IMR-90 (cell line): Measurements from ENCODE around the gene APOF.

Experiments used
- POLR2A ChIP-seq: IDR thresholded peaks from 2 replicates; pipeline ENCODE4 v1.6.1; 2012; ENCODE audit warnings: mild to moderate bottlenecking, low read depth, low read length
- TF ChIP-seq, protein P1 (sequence below): conservative IDR thresholded peaks from 2 replicates; pipeline ENCODE4 v1.5.1; 2012; ENCODE audit warnings: mild to moderate bottlenecking, low read depth, low read length, improper control_type of control experiment

DNA sequence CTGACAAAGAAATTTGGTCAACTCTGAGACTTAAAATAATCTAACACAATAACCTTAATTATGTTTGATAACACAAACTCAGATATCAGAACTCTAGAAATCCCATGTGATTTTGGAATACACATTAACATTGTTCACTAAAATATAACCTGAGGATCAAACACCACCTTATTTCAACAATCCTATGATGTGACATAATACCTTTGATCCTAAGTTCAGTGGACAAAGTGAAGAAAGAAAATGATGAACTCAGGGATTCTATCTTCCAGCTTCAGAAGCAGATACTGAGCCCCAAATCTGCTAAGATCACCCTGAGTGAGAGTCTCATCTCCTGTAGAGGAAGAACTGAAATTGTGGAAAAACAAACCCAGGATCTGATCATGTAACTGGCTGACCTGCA lies 35.7 kb upstream of the APOF start:
- TF ChIP-seq, protein P1, sequence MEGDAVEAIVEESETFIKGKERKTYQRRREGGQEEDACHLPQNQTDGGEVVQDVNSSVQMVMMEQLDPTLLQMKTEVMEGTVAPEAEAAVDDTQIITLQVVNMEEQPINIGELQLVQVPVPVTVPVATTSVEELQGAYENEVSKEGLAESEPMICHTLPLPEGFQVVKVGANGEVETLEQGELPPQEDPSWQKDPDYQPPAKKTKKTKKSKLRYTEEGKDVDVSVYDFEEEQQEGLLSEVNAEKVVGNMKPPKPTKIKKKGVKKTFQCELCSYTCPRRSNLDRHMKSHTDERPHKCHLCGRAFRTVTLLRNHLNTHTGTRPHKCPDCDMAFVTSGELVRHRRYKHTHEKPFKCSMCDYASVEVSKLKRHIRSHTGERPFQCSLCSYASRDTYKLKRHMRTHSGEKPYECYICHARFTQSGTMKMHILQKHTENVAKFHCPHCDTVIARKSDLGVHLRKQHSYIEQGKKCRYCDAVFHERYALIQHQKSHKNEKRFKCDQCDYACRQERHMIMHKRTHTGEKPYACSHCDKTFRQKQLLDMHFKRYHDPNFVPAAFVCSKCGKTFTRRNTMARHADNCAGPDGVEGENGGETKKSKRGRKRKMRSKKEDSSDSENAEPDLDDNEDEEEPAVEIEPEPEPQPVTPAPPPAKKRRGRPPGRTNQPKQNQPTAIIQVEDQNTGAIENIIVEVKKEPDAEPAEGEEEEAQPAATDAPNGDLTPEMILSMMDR = no peak
- no peak for TF ChIP-seq POLR2A
